ENCODE measurements around the gene ASPSCR1. TPM values are rescaled to one million over a fixed set of nuclear protein-coding genes. Genes with fewer than 3 reads are reported as not detected.

ASPSCR1 gene
- total and polyA plus RNA-seq, 2 of the 13 experiments (the other 11 are each of a cell fraction or from before 2014, with no cell fraction given): 274 to 314 TPM

DNA sequence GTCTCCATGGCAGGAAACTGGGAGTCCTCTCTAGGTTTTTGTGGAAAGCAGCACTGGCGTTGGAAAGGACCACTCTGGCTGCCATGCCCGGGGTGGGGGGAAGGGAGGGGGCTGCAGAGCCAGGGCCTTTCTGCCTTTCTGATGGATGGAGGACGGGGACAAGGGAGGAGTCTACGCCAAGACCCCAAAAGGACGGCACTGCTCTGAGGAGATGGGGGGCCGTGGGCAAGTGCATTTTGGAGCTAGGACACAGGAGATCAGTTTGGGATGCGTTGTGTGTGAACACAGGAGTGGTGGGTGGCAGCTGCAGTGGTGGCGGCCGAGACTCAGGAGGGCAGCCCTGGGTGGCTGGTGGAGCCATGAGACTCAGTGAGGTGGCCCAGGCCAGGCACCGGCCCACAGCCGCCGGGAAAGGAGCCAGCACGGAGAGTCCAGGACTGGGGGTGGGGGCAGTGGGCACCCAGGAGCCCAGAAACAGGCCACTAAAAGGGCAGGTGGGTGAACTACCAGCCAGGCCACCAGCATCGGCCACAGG lies 43.2 kb downstream of the ASPSCR1 start (continued):
- TF ChIP-seq, protein P1, sequence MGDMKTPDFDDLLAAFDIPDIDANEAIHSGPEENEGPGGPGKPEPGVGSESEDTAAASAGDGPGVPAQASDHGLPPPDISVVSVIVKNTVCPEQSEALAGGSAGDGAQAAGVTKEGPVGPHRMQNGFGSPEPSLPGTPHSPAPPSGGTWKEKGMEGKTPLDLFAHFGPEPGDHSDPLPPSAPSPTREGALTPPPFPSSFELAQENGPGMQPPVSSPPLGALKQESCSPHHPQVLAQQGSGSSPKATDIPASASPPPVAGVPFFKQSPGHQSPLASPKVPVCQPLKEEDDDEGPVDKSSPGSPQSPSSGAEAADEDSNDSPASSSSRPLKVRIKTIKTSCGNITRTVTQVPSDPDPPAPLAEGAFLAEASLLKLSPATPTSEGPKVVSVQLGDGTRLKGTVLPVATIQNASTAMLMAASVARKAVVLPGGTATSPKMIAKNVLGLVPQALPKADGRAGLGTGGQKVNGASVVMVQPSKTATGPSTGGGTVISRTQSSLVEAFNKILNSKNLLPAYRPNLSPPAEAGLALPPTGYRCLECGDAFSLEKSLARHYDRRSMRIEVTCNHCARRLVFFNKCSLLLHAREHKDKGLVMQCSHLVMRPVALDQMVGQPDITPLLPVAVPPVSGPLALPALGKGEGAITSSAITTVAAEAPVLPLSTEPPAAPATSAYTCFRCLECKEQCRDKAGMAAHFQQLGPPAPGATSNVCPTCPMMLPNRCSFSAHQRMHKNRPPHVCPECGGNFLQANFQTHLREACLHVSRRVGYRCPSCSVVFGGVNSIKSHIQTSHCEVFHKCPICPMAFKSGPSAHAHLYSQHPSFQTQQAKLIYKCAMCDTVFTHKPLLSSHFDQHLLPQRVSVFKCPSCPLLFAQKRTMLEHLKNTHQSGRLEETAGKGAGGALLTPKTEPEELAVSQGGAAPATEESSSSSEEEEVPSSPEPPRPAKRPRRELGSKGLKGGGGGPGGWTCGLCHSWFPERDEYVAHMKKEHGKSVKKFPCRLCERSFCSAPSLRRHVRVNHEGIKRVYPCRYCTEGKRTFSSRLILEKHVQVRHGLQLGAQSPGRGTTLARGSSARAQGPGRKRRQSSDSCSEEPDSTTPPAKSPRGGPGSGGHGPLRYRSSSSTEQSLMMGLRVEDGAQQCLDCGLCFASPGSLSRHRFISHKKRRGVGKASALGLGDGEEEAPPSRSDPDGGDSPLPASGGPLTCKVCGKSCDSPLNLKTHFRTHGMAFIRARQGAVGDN (CRISPR knock-in tag; IDR thresholded peaks at IDR 0.05): no peak
- TF ChIP-seq ZNF83 (CRISPR knock-in tag; IDR thresholded peaks at IDR 0.05; ENCODE audit: borderline replicate concordance) (peak; percentile 65; the same call in 1 of the 2 replicates), ZNF12 (CRISPR knock-in tag; IDR thresholded peaks at IDR 0.05) (no peak), ZNF362 (CRISPR knock-in tag; IDR thresholded peaks at IDR 0.05; ENCODE audit: borderline replicate concordance) (no peak), PAXIP1 (CRISPR knock-in tag; conservative IDR thresholded peaks at IDR 0.05) (no peak), ZNF207 (IDR thresholded peaks at IDR 0.05; ENCODE audit: borderline replicate concordance) (no peak), MEIS2 (CRISPR knock-in tag; IDR thresholded peaks at IDR 0.05) (0 out of 2 replicates have a peak, but pooled peaks have one; percentile 56), ZNF225 (CRISPR knock-in tag; IDR thresholded peaks at IDR 0.05) (no peak), U2AF1 (optimal IDR thresholded peaks at IDR 0.05; ENCODE audit: low read depth, low read length) (peak; percentile 58), ZNF891 (CRISPR knock-in tag; IDR thresholded peaks at IDR 0.05) (peak; percentile 15; the same call in 1 of the 2 replicates)
- TF ChIP-seq, protein P2, sequence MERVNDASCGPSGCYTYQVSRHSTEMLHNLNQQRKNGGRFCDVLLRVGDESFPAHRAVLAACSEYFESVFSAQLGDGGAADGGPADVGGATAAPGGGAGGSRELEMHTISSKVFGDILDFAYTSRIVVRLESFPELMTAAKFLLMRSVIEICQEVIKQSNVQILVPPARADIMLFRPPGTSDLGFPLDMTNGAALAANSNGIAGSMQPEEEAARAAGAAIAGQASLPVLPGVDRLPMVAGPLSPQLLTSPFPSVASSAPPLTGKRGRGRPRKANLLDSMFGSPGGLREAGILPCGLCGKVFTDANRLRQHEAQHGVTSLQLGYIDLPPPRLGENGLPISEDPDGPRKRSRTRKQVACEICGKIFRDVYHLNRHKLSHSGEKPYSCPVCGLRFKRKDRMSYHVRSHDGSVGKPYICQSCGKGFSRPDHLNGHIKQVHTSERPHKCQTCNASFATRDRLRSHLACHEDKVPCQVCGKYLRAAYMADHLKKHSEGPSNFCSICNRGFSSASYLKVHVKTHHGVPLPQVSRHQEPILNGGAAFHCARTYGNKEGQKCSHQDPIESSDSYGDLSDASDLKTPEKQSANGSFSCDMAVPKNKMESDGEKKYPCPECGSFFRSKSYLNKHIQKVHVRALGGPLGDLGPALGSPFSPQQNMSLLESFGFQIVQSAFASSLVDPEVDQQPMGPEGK (CRISPR knock-in tag; IDR thresholded peaks at IDR 0.05): no peak
